ENCODE measurements around the gene WWP2. TPM values are rescaled to one million over a fixed set of nuclear protein-coding genes. Genes with fewer than 3 reads are reported as not detected.

WWP2 gene
- total RNA-seq, 1 experiment from 2014 or later: 22.8 TPM

DNA sequence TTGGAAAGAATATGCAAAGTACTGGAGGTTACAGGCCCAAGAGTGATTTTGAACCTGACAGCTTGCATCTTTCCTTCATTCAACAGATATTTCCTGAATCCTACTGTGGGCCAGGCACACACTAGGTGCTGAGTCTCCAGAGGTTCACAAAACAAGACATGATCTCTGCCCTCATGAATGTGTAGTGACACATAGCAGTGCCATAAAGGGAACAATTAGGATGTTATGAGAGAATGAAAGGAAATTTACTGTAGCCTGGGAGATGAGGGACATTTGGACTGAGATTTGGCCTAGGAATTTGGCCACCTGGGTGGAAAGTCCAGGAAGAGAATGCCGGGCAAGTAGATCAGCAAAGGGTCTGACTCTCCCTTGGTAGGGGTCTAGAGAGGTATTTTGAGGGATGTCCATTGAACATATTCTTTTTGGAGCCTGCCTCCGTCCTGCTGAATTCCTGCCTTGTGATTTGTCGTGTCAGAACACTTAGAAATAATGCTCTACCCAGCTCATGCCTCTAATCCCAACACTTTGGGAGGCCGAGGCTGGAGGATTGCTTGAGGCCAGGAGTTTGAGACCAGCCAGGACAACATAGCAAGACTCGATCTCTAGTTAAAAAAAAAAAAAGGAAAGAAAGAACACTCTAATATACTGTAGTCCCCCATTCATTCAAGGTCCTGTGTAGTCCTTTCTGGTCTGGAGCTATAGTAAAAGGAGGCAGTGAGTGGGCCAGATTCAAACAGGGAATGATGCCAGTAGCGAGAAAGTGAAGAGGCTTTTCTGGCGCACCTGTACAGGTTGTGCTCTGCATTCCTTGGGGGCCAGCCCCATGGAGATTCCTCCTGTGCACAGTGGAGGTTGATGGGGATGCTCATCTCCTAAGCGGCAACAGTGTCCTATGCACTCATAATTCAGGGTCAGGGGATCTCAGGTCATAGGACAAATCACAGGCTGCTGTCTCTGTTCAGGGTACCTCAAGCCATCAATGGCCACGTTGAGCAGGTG, 98.4 kb downstream of the WWP2 start:
- ATAC-seq: no peak
- DNase-seq (ENCODE audit: low read depth, low spot score): no peak
- in situ Hi-C loops (cut with HindIII; ENCODE audit: low pct_unique_long_range_greater_than_20kb, low sequenced_read_pairs) (no loop called here), intact Hi-C loops (cut with micrococcal nuclease; ENCODE audit: unreplicated experiment) (no loop called here)
- Histone ChIP-seq H3K9me3 (ENCODE audit: control insufficient read depth, insufficient read depth, low read depth, low read length) (no peaks in the 10 kb centered on the region), H3K27me3 (ENCODE audit: control insufficient read depth, insufficient read depth, low read length) (no peaks in the 10 kb centered on the region), H3K27ac (ENCODE audit: low read length) (no peak overlapping the region), H3K4me1 (ENCODE audit: control insufficient read depth, insufficient read depth, low read length) (peaks cover 4% of the 10 kb centered on the region; the same call in 1 of the 2 replicates), H3K36me3 (ENCODE audit: control insufficient read depth, insufficient read depth, low read length) (no peaks in the 10 kb centered on the region), H3K4me3 (ENCODE audit: low read depth in 2 of 2, low read length in 2 of 2) (no peak overlapping the region)
- TF ChIP-seq SIN3A (IDR thresholded peaks at IDR 0.05; ENCODE audit: borderline replicate concordance, insufficient read depth, low read depth, low read length) (no peak), POLR2AphosphoS5 (IDR thresholded peaks at IDR 0.05; ENCODE audit: low read depth, low read length) (no peak), TCF7L2 (IDR thresholded peaks at IDR 0.05; ENCODE audit: low read depth, low read length) (no peak)
- TF ChIP-seq, protein P1, sequence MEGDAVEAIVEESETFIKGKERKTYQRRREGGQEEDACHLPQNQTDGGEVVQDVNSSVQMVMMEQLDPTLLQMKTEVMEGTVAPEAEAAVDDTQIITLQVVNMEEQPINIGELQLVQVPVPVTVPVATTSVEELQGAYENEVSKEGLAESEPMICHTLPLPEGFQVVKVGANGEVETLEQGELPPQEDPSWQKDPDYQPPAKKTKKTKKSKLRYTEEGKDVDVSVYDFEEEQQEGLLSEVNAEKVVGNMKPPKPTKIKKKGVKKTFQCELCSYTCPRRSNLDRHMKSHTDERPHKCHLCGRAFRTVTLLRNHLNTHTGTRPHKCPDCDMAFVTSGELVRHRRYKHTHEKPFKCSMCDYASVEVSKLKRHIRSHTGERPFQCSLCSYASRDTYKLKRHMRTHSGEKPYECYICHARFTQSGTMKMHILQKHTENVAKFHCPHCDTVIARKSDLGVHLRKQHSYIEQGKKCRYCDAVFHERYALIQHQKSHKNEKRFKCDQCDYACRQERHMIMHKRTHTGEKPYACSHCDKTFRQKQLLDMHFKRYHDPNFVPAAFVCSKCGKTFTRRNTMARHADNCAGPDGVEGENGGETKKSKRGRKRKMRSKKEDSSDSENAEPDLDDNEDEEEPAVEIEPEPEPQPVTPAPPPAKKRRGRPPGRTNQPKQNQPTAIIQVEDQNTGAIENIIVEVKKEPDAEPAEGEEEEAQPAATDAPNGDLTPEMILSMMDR (IDR thresholded peaks at IDR 0.05): no peak
- TF ChIP-seq, protein P2, sequence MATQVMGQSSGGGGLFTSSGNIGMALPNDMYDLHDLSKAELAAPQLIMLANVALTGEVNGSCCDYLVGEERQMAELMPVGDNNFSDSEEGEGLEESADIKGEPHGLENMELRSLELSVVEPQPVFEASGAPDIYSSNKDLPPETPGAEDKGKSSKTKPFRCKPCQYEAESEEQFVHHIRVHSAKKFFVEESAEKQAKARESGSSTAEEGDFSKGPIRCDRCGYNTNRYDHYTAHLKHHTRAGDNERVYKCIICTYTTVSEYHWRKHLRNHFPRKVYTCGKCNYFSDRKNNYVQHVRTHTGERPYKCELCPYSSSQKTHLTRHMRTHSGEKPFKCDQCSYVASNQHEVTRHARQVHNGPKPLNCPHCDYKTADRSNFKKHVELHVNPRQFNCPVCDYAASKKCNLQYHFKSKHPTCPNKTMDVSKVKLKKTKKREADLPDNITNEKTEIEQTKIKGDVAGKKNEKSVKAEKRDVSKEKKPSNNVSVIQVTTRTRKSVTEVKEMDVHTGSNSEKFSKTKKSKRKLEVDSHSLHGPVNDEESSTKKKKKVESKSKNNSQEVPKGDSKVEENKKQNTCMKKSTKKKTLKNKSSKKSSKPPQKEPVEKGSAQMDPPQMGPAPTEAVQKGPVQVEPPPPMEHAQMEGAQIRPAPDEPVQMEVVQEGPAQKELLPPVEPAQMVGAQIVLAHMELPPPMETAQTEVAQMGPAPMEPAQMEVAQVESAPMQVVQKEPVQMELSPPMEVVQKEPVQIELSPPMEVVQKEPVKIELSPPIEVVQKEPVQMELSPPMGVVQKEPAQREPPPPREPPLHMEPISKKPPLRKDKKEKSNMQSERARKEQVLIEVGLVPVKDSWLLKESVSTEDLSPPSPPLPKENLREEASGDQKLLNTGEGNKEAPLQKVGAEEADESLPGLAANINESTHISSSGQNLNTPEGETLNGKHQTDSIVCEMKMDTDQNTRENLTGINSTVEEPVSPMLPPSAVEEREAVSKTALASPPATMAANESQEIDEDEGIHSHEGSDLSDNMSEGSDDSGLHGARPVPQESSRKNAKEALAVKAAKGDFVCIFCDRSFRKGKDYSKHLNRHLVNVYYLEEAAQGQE (IDR thresholded peaks at IDR 0.05; ENCODE audit: insufficient read depth in 1 of 2, low read depth in 2 of 2, low read length in 1 of 2): no peak
- CTCF ChIA-PET: no interaction called here
- POLR2A ChIA-PET: no interaction called here
- no TSS peak for BruUV-seq (replicated peaks)

DNA sequence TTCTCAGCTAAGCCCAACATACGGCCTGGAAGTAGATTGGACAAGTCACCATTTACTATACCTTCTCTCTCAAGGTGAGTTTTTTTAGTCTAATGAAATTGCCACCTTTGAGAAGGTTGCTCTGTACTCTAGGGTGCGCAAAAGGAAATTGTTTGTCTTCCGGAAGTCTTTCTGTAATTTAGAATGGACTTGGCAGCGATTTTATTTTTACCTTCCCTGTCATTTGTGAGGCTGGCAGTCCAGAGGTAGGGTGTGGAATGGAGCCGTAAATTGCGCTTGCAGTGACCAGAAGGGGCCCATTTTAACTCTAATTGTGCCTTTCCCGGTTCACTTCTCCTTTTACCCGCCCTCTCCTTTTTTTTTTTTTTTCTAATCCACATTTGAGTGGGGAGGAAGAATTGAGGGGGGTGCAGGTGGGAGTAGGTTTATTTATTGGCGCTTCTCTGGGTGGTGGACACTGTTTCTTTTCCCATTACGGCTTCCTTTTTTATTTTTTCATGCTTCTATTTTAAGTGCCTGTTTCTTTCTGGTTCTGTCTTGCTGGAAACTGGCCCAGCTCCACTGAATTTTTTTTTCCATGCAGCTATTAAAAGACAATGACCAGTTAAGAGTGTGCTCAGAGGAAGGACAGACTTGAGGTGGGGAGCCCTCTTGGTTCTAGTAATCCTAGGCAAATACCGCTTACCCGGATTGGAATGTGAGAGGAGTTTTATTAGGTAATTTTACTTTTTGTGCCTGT, 99.3 kb downstream of the WWP2 start:
- no peaks in the 10 kb centered on the region for H3K36me3 ChIP-seq (ENCODE audit: control insufficient read depth, insufficient read depth, low read length)
- intact Hi-C loops (cut with micrococcal nuclease; ENCODE audit: unreplicated experiment): no loop called here
- H3K27ac ChIP-seq (ENCODE audit: low read length): no peak overlapping the region
- ChIA-PET CTCF (interaction anchor here (0.7 kb wide), 1 partner anchor 35 kb away, joined by 8 read pairs; no protein-coding TSS in a partner anchor), POLR2A (no interaction called here)
- no peaks in the 10 kb centered on the region for H3K27me3 ChIP-seq (ENCODE audit: control insufficient read depth, insufficient read depth, low read length)
- no peaks in the 10 kb centered on the region for H3K9me3 ChIP-seq (ENCODE audit: control insufficient read depth, insufficient read depth, low read depth, low read length)
- ATAC-seq: no peak
- no TSS peak for BruUV-seq (replicated peaks)
- DNase-seq (ENCODE audit: low read depth, low spot score): no peak
- H3K4me1 ChIP-seq (ENCODE audit: control insufficient read depth, insufficient read depth, low read length): peaks cover 4% of the 10 kb centered on the region; the same call in 1 of the 2 replicates
- H3K4me3 ChIP-seq (ENCODE audit: low read depth in 2 of 2, low read length in 2 of 2): no peak overlapping the region
- in situ Hi-C loops (cut with HindIII; ENCODE audit: low pct_unique_long_range_greater_than_20kb, low sequenced_read_pairs): no loop called here
- TF ChIP-seq, protein P2 (IDR thresholded peaks at IDR 0.05; ENCODE audit: insufficient read depth in 1 of 2, low read depth in 2 of 2, low read length in 1 of 2): no peak
- TF ChIP-seq POLR2AphosphoS5 (IDR thresholded peaks at IDR 0.05; ENCODE audit: low read depth, low read length): no peak
- TF ChIP-seq TCF7L2 (IDR thresholded peaks at IDR 0.05; ENCODE audit: low read depth, low read length): no peak
- TF ChIP-seq SIN3A (IDR thresholded peaks at IDR 0.05; ENCODE audit: borderline replicate concordance, insufficient read depth, low read depth, low read length): no peak
- TF ChIP-seq, protein P1 (IDR thresholded peaks at IDR 0.05): no peak
